ENCODE measurements around the gene GPR78. TPM values are rescaled to one million over a fixed set of nuclear protein-coding genes. Genes with fewer than 3 reads are reported as not detected.

GPR78 gene
- total RNA-seq, 1 donor from 2014 or later = not detected

- DNase-seq (ENCODE audit: extremely low read depth, low read depth, low spot score) = no peak
These were observed 17.1 kb downstream of the GPR78 start for GRCh38 chr4:8597319-8597718.

GRCh38 chr4:8597791-8598190 lies 17.6 kb downstream of the GPR78 start:
- DNase-seq (ENCODE audit: extremely low read depth, low read depth, low spot score) = no peak

- DNase-seq (ENCODE audit: extremely low read depth, low read depth, low spot score) = no peak
These were observed 18.3 kb downstream of the GPR78 start for GRCh38 chr4:8598391-8599090.

GRCh38 chr4:8599091-8599460 lies 18.9 kb downstream of the GPR78 start:
- DNase-seq (ENCODE audit: extremely low read depth, low read depth, low spot score) = no peak

GRCh38 chr4:8599657-8600056 lies 19.5 kb downstream of the GPR78 start:
- no peak for DNase-seq (ENCODE audit: extremely low read depth, low read depth, low spot score)

- DNase-seq (ENCODE audit: extremely low read depth, low read depth, low spot score) = no peak
These were observed 20.1 kb downstream of the GPR78 start for GRCh38 chr4:8600266-8600665.

- no peak for DNase-seq (ENCODE audit: extremely low read depth, low read depth, low spot score)
These were observed 20.5 kb downstream of the GPR78 start for GRCh38 chr4:8600686-8601085.

- no peak for DNase-seq (ENCODE audit: extremely low read depth, low read depth, low spot score)
These were observed 20.9 kb downstream of the GPR78 start for GRCh38 chr4:8601086-8601485.

GRCh38 chr4:8601556-8601955 lies 21.4 kb downstream of the GPR78 start:
- DNase-seq (ENCODE audit: extremely low read depth, low read depth, low spot score) = no peak

- DNase-seq (ENCODE audit: extremely low read depth, low read depth, low spot score) = no peak
These were observed 22.7 kb downstream of the GPR78 start for GRCh38 chr4:8602686-8603430.

GRCh38 chr4:8603931-8604330 lies 23.7 kb downstream of the GPR78 start:
- no peak for DNase-seq (ENCODE audit: extremely low read depth, low read depth, low spot score)

- no peak for DNase-seq (ENCODE audit: extremely low read depth, low read depth, low spot score)
These were observed 25.1 kb downstream of the GPR78 start for GRCh38 chr4:8605289-8605688.

GRCh38 chr4:8606476-8606875 lies 26.3 kb downstream of the GPR78 start:
- no peak for DNase-seq (ENCODE audit: extremely low read depth, low read depth, low spot score)

- no peak for DNase-seq (ENCODE audit: extremely low read depth, low read depth, low spot score)
These were observed 26.8 kb downstream of the GPR78 start for GRCh38 chr4:8606966-8607365.

- DNase-seq (ENCODE audit: extremely low read depth, low read depth, low spot score) = no peak
These were observed 27.6 kb downstream of the GPR78 start for GRCh38 chr4:8607603-8608481.

GRCh38 chr4:8608714-8609391 lies 28.7 kb downstream of the GPR78 start:
- no peak for DNase-seq (ENCODE audit: extremely low read depth, low read depth, low spot score)

GRCh38 chr4:8609406-8609805 lies 29.2 kb downstream of the GPR78 start:
- no peak for DNase-seq (ENCODE audit: extremely low read depth, low read depth, low spot score)

GRCh38 chr4:8609824-8610350 lies 29.7 kb downstream of the GPR78 start:
- no peak for DNase-seq (ENCODE audit: extremely low read depth, low read depth, low spot score)

GRCh38 chr4:8610858-8611616 lies 30.8 kb downstream of the GPR78 start:
- DNase-seq (ENCODE audit: extremely low read depth, low read depth, low spot score) = no peak

GRCh38 chr4:8612646-8613045 lies 32.5 kb downstream of the GPR78 start:
- no peak for DNase-seq (ENCODE audit: extremely low read depth, low read depth, low spot score)
